ENCODE measurements around the gene KCNAB2. TPM values are rescaled to one million over a fixed set of nuclear protein-coding genes. Genes with fewer than 3 reads are reported as not detected.

The KCNAB2 gene
- total and polyA plus RNA-seq, 2 donors (not counting 1 experiment from before 2014, with no cell fraction given) = 90.7 to 143 TPM

GRCh38 chr1:6046279-6046678 is 591 bp downstream of the KCNAB2 start:
- no peak for TF ChIP-seq EZH2 (IDR thresholded peaks at IDR 0.05; ENCODE audit: borderline replicate concordance, insufficient read depth, low read depth, low read length, poor library complexity, severe bottlenecking)
- no peak for TF ChIP-seq CTCF (IDR thresholded peaks at IDR 0.05)
- Histone ChIP-seq H3K4me2 (replicated peaks; ENCODE audit: low read depth, low read length, poor library complexity, severe bottlenecking) (no peak overlapping the region), H3K36me3 (replicated peaks in 1 of 2; ENCODE audit: control extremely low read depth in 1 of 2, control insufficient read depth in 1 of 2, extremely low read depth in 1 of 2, insufficient read depth in 2 of 2, low read length in 1 of 2) (peaks cover 0 to 62% of the 10 kb centered on the region in 2 experiments), H3K9ac (ENCODE audit: low read length) (no peak overlapping the region), H3K9me3 (ENCODE audit: control extremely low read depth in 1 of 3, control insufficient read depth in 2 of 3, insufficient read depth in 1 of 3, low read length in 2 of 3) (no peaks in the 10 kb centered on the region), H2AFZ (ENCODE audit: insufficient read depth, low read depth, low read length, poor library complexity, severe bottlenecking) (no peak overlapping the region), H3K79me2 (ENCODE audit: control insufficient read depth, insufficient read depth, low read length) (peaks cover 31% of the 10 kb centered on the region), H4K20me1 (ENCODE audit: control insufficient read depth, insufficient read depth, low read length, poor library complexity, severe bottlenecking) (peaks cover 94% of the 10 kb centered on the region), H3K27me3 (replicated peaks in 1 of 4; ENCODE audit: control extremely low read depth in 1 of 4, control insufficient read depth in 3 of 4, insufficient read depth in 4 of 4, low read length in 3 of 4) (no peaks in the 10 kb centered on the region), H3K27ac (ENCODE audit: low read length in 2 of 2) (no peak overlapping the region), H3K4me3 (ENCODE audit: control extremely low read depth in 1 of 5, extremely low read depth in 1 of 5, insufficient read depth in 1 of 5, low read depth in 2 of 5, low read length in 4 of 5) (no peak overlapping the region), H3K4me1 (ENCODE audit: control insufficient read depth in 2 of 2, insufficient read depth in 2 of 2, low read length in 2 of 2) (no peaks in the 10 kb centered on the region)
- Mint-ChIP-seq H3K4me3 (no peak overlapping the region), H3K27ac (no peak overlapping the region), H3K27me3 (no peaks in the 10 kb centered on the region), H3K4me1 (no peaks in the 10 kb centered on the region), H3K9me3 (ENCODE audit: insufficient read depth) (no peaks in the 10 kb centered on the region)
- POLR2A ChIA-PET = no interaction called here
- ATAC-seq (ENCODE audit: low read depth) (no peak), DNase-seq (no peak)
- CTCF ChIA-PET = no interaction called here
- whole genome bisulfite sequencing (ENCODE audit: insufficient coverage) = 96% methylated on average over 14 of the region's 14 CpGs
- intact Hi-C loops (cut with micrococcal nuclease) = no loop called here

GRCh38 chr1:6048179-6048867 is 2.6 kb downstream of the KCNAB2 start:
- Histone ChIP-seq H2AFZ (ENCODE audit: insufficient read depth, low read depth, low read length, poor library complexity, severe bottlenecking) (no peak overlapping the region), H3K9ac (ENCODE audit: low read length) (no peak overlapping the region), H4K20me1 (ENCODE audit: control insufficient read depth, insufficient read depth, low read length, poor library complexity, severe bottlenecking) (peaks cover 79% of the 10 kb centered on the region), H3K36me3 (replicated peaks in 1 of 2; ENCODE audit: control extremely low read depth in 1 of 2, control insufficient read depth in 1 of 2, extremely low read depth in 1 of 2, insufficient read depth in 2 of 2, low read length in 1 of 2) (peaks cover 0 to 49% of the 10 kb centered on the region in 2 experiments), H3K4me1 (ENCODE audit: control insufficient read depth in 2 of 2, insufficient read depth in 2 of 2, low read length in 2 of 2) (no peaks in the 10 kb centered on the region), H3K4me2 (replicated peaks; ENCODE audit: low read depth, low read length, poor library complexity, severe bottlenecking) (no peak overlapping the region), H3K27ac (ENCODE audit: low read length in 2 of 2) (no peak overlapping the region), H3K9me3 (ENCODE audit: control extremely low read depth in 1 of 3, control insufficient read depth in 2 of 3, insufficient read depth in 1 of 3, low read length in 2 of 3) (no peaks in the 10 kb centered on the region), H3K27me3 (replicated peaks in 1 of 4; ENCODE audit: control extremely low read depth in 1 of 4, control insufficient read depth in 3 of 4, insufficient read depth in 4 of 4, low read length in 3 of 4) (no peaks in the 10 kb centered on the region), H3K79me2 (ENCODE audit: control insufficient read depth, insufficient read depth, low read length) (peaks cover 20% of the 10 kb centered on the region), H3K4me3 (ENCODE audit: control extremely low read depth in 1 of 5, extremely low read depth in 1 of 5, insufficient read depth in 1 of 5, low read depth in 2 of 5, low read length in 4 of 5) (no peak overlapping the region)
- POLR2A ChIA-PET = no interaction called here
- WGBS (ENCODE audit: insufficient coverage) = 98% methylated on average over 12 of the region's 14 CpGs
- H3K9me3 Mint-ChIP-seq (ENCODE audit: insufficient read depth) = no peaks in the 10 kb centered on the region
- no peaks in the 10 kb centered on the region for H3K27me3 Mint-ChIP-seq
- TF ChIP-seq EZH2 (IDR thresholded peaks at IDR 0.05; ENCODE audit: borderline replicate concordance, insufficient read depth, low read depth, low read length, poor library complexity, severe bottlenecking) (no peak), CTCF (IDR thresholded peaks at IDR 0.05) (no peak)
- CTCF ChIA-PET = no interaction called here
- H3K27ac Mint-ChIP-seq = no peak overlapping the region
- no peak for ATAC-seq (ENCODE audit: low read depth)
- H3K4me1 Mint-ChIP-seq = no peaks in the 10 kb centered on the region
- H3K4me3 Mint-ChIP-seq = no peak overlapping the region
- DNase-seq = no peak
- intact Hi-C loops (cut with micrococcal nuclease) = no loop called here
